Hematopoietic multipotent progenitor cell treated with erythropoietin and hydrocortisone succinate and interleukin-3 and kit ligand, for 6 days (in vitro differentiated cells): ENCODE results near the gene EPB41L4B.
A peak's percentile ranks its signal among the peaks of the same experiment; 100 is the strongest.
"Not testable (repeated sequence)": the region's sequence is repeated elsewhere in the genome, so short reads cannot be mapped to it uniquely, and the experiment has no call there.

Source experiments
- DNase-seq: peaks from one replicate; pipeline ENCODE4 v3.0.0-alpha.2; 2015

EPB41L4B gene

DNA sequence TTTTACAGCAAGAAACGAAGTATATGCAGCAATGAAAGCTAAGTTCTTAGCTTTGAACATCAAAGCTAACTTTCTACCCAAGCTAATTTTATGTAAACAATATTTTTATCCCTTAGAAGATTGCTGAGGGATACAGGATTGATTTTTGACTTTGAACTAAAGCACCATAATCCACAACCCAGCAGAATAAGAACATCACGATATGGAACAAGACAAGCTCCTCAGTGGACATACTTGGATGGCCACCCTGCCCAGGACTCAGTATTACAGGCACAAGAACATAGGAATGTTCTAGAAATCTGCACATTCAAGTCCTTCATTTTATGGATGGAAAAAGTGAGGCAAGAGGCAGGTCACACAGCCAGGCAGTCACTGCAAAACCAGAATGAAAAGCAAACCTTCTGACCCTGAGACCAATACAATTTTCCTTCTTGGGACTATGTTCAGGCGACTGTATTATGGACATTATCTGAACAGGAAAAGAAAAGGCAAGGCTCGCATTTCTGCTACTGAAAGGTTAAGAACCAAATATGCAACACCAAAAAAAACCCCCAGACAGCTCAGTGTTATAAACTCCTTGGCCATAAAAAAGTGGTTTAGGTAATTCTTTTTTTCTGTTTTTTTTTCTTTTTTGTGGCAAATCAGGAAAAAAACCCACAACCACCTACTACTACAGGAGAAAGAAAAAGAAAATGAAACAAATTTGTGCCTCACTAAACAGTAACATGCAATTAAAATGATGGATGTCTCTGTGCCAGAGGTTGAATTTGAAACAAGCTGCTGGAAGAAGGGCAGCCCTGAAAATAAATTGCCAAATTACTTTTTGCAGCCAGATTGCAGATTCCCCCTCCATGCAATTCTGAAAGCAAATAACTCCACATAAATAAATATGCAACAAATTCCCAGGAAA, 25.4 kb downstream of the EPB41L4B start:
- no peak for DNase-seq

DNA sequence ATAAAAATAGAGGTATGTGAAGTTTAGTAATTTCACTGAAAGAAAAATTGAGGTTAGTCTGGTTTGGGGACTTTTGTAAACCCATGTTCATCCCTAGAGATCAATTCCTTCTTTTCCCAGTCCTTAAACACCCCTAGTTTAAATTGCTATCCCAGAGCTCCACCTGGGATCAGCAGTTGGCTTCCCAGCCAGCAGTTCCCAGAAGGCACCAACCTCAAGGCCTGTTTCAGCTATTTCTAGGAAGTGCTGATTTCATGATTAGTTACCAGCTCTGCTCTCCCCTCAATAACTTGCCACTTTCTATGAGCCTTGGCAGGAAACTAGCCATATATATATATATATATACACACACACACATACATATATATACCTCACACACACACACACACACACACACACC, 30.5 kb downstream of the EPB41L4B start:
- no peak for DNase-seq

DNA sequence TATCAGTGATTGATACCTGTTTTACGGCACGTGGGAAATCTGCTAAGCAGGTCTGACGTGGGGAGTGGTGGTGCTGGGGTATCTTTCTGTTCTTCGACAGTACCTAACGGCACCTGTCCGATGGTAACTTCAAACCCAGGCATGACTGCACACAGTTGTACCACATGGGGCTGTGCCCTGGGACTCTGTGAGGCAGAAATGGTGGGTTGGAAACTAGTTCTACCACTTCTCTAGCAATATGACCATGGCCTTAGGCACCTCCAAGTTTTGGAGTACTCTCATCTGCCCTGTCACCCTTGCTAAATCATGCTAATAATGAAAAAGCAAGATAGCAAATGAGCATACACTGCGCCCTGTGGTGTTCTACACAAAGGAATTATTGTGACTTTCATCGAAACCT, 30.9 kb downstream of the EPB41L4B start:
- DNase-seq = no peak

DNA sequence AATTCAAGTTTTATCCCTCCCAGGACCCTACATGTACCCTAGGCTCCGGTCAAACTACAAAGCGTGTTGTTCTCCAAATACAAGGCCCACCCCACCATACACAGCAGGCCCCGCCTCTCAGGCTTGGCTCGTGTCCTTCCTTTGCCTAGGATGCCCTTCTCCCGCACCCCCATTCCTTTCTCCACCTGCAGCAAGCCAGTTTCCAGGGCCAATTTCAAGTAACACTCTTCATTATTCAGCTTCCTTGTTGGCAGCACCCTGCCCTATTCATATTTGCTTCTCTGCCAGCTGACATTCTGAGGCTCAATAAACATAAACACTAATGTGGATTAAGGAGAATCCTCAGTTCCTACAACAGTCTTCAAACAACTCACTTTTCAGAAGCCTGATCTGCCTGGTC, 31.7 kb downstream of the EPB41L4B start:
- DNase-seq = no peak

DNA sequence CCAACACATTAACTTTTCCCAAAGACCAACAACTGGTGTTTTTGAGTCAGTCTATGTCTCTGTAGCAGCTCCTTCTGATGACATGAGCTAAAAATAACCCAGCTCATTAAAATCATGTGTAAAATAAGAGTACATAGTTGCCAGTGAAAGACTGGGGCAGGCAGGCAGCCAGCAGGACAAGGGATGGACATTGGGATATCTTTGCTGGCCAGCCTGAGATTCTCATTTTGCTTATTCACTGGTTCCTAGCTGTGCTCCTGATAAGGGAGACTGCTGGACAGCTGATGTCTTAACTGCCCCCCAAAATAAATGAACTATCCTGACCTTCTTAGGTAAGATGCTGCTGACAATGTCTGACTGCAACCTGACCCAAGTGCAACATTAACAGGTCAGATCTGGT, 33.9 kb downstream of the EPB41L4B start:
- no peak for DNase-seq

GRCh38 chr9:109286571-109286977, 34.3 kb downstream of the EPB41L4B start:
- DNase-seq = no peak

- not testable (repeated sequence) for DNase-seq
Observed at GRCh38 chr9:109283672-109284071, 37.2 kb downstream of the EPB41L4B start.

- no peak for DNase-seq
Observed at GRCh38 chr9:109283012-109283411, 37.8 kb downstream of the EPB41L4B start.

GRCh38 chr9:109282302-109282701, 38.6 kb downstream of the EPB41L4B start:
- DNase-seq = no peak

GRCh38 chr9:109281518-109281917, 39.3 kb downstream of the EPB41L4B start:
- DNase-seq = no peak

- DNase-seq = no peak
Observed at GRCh38 chr9:109278848-109279247, 42.0 kb downstream of the EPB41L4B start.

- DNase-seq = no peak
Observed at GRCh38 chr9:109278216-109278615, 42.6 kb downstream of the EPB41L4B start.

GRCh38 chr9:109277451-109277850, 43.4 kb downstream of the EPB41L4B start:
- no peak for DNase-seq

GRCh38 chr9:109276469-109277440, 44.1 kb downstream of the EPB41L4B start:
- DNase-seq = no peak

GRCh38 chr9:109274884-109275730, 45.8 kb downstream of the EPB41L4B start:
- DNase-seq = peak; percentile 4

DNA sequence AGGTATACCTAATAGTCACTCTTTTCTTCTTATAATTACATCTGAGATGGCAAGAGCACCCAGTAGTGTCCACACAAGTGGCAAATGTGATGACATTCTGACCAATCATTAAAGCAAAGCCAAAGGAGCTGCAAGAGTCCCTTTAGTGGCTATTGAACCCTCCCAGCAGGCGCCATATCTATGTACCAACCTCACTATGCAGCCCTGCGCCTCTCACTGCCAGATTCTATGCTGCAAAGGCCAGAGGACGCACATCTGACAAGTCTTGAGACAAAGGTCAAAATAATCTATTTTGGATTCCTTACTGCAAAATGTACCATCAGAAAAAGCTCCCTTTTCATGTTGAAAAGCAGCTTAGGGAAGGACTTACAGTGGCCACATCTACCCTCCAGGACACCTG, 47.0 kb downstream of the EPB41L4B start:
- DNase-seq = no peak

GRCh38 chr9:109272745-109273144, 48.1 kb downstream of the EPB41L4B start:
- no peak for DNase-seq

DNA sequence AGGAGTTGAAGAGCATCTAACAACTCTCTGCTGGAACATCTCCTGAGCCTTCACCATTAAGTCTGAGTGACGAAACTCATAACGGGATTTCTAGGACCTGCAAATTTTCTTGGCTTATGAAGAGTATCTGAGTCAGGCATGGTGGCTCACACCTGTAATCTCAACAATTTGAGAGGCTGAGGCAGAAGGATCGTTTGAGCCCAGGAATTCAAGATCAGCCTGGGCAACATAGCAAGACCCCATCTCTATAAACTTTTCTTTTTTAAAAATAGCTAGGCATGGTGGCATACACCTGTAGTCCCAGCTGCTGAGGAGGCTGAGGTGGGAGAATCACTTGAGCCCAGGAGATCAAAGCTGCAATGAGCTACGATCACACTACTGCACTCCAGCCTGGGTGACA, 48.8 kb downstream of the EPB41L4B start:
- DNase-seq = no peak

- DNase-seq = no peak
Observed at GRCh38 chr9:109270971-109271925, 49.6 kb downstream of the EPB41L4B start.

- no peak for DNase-seq
Observed at GRCh38 chr9:109270441-109270840, 50.4 kb downstream of the EPB41L4B start.

DNA sequence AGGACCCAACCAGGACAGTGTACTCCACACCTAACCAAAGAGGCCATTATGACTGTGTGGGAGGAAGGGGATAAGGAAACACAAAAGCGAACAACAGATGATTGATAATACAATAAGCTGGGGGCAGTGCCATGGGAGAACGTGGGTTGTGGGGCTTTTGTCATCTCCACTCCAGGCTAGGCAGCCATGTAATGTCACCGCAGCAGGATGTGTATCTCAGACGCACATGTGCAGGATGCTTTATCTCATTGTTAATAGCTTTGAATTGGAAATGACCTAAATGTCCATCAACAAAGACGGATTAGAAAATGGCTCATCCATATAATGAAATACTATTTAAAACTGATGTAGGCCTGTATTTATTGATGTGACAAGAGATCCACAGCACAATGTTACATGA, 51.0 kb downstream of the EPB41L4B start:
- DNase-seq = no peak
